HEK293T (cell line): ENCODE results near the gene RCL1.

Experiments
- ARNT ChIP-seq: fragments of 450-650 bp; IDR thresholded peaks from 2 replicates; pipeline ENCODE4 v1.6.1; 2017; ENCODE audit warnings: mild to moderate bottlenecking
- BHLHE40 ChIP-seq: fragments of 450-650 bp; IDR thresholded peaks from 2 replicates; pipeline ENCODE4 v1.6.1; 2016; ENCODE audit warnings: mild to moderate bottlenecking, moderate library complexity, borderline replicate concordance
- CTBP1 ChIP-seq: fragments of 450-650 bp; IDR thresholded peaks from 2 replicates; pipeline ENCODE4 v1.6.1; 2016; ENCODE audit warnings: borderline replicate concordance
- FOXM1 ChIP-seq: fragments of 450-650 bp; IDR thresholded peaks from 2 replicates; pipeline ENCODE4 v1.6.1; 2017; ENCODE audit warnings: mild to moderate bottlenecking, borderline replicate concordance
- L3MBTL2 ChIP-seq: fragments of 450-650 bp; conservative IDR thresholded peaks from 2 replicates; pipeline ENCODE4 v1.6.1; 2016; ENCODE audit warnings: mild to moderate bottlenecking
- NFRKB ChIP-seq: fragments of 450-650 bp; IDR thresholded peaks from 2 replicates; pipeline ENCODE4 v1.6.1; 2016; ENCODE audit warnings: mild to moderate bottlenecking, moderate library complexity
- SP1 ChIP-seq: fragments of 450-650 bp; IDR thresholded peaks from 2 replicates; pipeline ENCODE4 v1.6.1; 2017
- SUZ12 ChIP-seq: fragments of 450-650 bp; IDR thresholded peaks from 2 replicates; pipeline ENCODE4 v1.6.1; 2016; ENCODE audit warnings: mild to moderate bottlenecking
- TARDBP ChIP-seq: fragments of 450-650 bp; IDR thresholded peaks from 2 replicates; pipeline ENCODE4 v1.6.1; 2016

DNA sequence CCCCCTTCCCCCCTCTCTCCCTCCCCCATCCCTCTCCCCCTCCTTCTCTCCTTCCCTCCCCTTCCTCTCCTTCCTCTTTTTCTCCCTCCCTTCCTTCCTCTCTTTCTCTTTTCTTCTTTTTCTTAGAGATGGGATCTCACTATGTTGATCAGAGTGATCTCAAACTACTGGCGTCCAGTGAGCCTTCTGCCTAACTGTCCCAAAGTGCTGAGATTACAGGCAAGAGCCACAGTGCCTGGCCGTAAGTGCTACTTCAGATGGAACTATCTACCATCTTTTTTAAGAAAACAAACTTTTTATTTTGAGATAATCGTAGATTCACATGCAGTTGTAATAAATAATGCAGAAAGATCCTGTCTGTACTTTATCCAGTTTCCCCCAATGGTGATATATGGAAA lies 6.3 kb downstream of the RCL1 start:
- TF ChIP-seq CTBP1 (no peak), SUZ12 (no peak), BHLHE40 (no peak), SP1 (no peak), ARNT (no peak), NFRKB (no peak), L3MBTL2 (no peak), TARDBP (no peak), FOXM1 (no peak)
